HG03159 (cell line): ENCODE measurements around the gene CDH4.

ENCODE experiments used
- ATAC-seq: cut with Tn5 transposase; IDR thresholded peaks from one replicate; pipeline ENCODE4 v1.9.1; 2021; ENCODE audit warnings: mild to moderate bottlenecking, moderate library complexity; ENCODE audit not compliant: unreplicated experiment

Gene CDH4

GRCh38 chr20:61251529-61252393 is at the start of gene CDH4:
TSS of gene CDH4 (plus strand) at chr20:61252261.
- ATAC-seq: no peak

GRCh38 chr20:61203320-61203719 is 48.7 kb upstream of the CDH4 start:
- no peak for ATAC-seq

DNA sequence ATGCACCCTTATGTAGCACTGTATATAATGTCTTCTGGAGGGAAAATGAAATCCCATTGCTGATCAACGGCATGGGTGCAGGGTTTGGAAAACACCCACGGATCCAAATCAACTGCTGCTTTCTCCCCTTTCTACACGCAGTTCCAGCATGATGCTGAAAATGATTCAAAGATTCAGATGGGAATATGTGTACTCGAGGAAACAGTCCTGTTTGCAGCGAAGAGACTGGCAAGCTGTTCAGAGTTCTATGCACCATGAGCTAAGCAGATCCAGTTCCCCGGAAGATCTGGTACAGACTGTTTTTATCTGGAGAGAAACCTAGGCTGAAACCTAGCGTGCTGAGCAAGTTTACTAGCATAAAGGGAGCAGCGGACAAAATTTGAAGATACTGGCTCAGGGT is 47.9 kb upstream of the CDH4 start:
- ATAC-seq: no peak

GRCh38 chr20:61205769-61206168 is 46.3 kb upstream of the CDH4 start:
- ATAC-seq: no peak

DNA sequence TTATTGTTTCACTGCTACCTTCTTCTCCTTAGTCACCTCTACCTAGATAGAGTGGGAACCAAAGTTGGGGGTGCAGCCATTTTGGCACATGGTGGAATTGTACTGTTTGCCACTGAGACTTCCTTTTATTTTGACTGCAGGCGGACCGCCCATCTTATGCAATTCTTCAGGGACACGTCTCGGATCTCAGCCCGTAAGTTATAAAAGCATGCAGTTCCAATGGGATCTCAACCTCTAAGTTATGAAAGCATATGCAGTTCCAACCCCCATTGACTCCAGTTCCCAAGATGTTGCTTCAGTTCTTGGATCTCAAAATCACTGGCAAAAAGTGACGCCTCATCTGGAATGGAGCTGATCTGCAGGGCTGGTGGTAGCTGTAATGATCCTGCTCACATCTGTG is 41.2 kb upstream of the CDH4 start:
- ATAC-seq: no peak

- ATAC-seq: no peak
Observed at GRCh38 chr20:61217848-61218247, 34.2 kb upstream of the CDH4 start.

GRCh38 chr20:61219021-61219431 is 33.0 kb upstream of the CDH4 start:
- no peak for ATAC-seq

- no peak for ATAC-seq
Observed at GRCh38 chr20:61220131-61220530, 31.9 kb upstream of the CDH4 start.

DNA sequence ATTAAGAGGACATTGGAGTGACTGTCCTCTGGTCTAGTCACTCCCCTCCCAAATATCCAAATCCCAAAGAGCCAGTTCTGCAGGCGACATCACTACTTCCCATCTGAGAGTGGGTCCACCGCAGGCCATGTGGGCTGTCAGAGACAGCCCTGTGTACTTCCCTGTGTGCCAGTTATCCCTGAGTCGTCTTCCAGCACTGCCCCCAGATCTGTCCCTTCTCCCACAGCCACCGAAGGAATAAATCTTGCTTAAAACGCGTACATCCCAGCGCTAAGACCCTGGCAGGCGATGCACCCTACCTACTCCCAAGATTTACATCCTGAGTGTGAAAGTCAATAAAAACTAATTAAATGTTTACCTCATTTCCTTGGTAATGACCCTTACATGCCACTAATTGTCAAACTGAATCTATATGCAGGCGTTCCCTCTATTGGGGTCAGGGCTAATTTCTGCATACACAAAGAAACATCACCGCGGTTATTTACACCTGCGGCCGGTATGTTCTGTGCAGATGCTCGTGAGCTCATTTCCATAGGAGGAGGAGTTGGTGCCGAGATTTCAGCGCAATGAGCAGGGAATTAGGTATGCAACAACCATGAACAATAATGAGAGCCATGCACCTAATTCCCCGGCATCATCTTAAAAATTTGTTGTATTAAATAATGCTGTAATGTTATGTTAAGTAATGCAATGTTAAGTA is 31.3 kb upstream of the CDH4 start:
- no peak for ATAC-seq

DNA sequence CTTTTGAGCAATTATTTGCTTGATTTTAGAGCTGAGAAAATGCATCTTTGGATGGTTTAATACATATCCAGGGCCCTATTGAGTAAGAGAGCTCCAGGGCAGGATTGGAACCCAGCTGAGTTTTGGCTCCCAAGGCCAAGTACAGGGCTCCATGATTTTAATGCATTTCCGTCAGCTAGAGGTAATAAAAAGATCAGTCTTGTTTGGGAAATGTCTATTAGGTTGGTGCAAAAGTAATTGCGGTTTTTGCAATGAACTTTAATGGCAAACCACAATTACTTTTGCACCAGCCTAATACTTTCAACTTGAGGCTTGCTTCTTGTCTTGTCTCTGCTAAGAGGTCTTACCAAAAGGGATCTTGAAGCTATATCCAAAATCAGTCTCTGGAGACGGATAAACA is 29.4 kb upstream of the CDH4 start:
- ATAC-seq: no peak

DNA sequence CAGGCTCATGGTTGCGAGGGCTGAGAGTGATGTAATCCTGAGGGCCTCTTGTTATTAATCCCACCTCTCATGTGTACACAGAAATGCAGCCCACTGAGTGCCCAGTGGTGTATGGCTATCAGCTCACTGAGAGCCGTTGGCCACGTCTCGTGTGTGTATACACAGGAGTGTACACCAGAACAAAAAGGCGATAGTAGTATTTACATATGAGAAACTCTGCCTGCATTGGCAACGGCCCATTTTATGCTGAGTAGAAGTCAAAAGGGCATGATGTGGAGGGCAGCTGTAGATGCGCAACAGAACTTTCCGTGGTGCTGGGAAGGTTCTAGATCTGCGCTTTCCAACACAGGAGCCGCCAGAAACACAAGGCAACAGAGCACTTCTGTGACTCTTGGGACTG is 28.9 kb upstream of the CDH4 start:
- ATAC-seq: no peak

DNA sequence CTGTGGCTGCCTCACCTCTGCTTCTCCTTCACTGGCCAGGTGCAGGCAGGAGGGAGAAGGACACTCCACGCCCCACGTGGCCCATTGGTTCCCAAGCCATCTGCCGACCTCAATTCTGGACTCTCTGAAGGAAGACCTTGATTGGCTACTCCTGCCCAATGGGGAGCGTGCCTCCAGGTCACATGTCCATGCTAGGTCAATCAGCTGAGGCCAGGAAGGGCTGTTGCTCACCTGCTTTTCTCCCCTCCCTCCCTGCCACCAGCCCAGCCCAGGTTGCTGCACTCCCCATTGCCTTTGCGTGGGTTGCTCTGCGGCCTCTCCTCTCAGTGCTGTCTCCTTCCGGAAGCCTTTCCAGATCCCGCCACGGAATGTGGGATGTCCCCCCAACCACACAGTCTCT is 21.9 kb upstream of the CDH4 start:
- ATAC-seq: no peak

GRCh38 chr20:61233590-61233989 is 18.5 kb upstream of the CDH4 start:
- ATAC-seq: no peak

DNA sequence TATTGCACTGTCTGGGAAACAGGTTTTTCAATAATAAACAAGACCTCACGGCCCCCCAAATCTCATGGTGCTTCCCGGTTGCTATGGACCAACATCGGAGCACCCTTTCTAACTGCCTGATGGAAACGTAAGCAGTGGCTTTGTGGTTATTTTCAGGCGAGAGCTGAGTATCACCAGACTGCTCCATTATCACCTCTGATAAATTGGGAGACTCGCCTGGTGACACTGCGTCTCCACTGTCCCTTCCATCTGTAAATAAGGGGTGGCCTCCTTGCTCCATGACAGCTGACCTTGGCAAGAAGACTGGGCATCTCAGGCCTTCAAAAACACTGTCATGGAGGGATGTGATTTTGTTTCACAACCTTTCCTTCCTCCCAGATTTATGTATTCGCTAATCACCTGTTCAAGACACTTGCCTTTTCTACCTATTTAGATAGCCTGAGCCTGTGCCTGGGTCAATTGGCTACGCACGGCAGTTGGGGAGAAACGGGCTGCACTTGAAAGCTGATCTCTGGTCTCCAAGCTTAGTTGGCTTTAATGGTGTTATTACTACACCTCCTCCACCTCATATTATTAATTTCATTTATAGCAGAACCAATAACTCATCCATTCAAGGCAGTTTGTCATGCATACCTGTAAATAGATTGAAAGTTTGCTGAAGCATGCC is 17.7 kb upstream of the CDH4 start:
- ATAC-seq: no peak

DNA sequence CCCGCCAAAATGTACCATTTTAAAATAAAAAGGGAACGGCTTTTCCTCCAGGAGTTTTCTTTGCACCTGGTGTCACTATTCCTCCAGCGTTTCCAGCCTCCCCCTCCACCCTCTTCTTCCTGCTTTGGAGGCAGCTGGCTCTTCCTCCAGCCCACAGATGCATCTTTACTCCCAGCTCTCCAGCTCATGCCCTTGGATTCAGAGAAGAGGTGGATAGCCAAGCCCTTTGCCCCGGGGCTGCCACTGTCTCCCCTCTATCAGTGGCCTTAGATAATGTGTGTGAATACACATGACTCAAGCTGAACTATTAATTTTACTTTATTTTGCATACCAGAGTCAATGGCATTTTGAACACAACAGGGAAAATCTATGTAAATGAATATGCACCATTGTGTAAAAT is 15.3 kb upstream of the CDH4 start:
- ATAC-seq: no peak

DNA sequence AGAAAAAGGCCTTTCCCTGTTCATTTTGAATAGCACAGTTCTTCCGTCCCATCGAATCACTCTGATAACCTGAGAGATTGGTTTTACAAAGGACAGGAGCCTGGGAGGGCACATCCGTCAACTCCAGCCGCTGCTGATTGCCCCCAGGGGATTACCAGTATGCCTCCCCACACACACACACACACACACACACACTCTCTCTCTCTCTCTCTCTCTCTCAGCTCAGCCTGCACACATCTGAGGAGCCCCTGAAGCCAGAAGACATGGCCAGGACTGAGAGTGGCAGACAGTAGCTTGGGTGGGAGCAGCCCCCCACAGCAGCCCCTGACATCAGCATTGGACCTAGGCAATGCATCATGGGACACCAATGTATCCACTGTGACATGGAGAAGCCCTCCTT is 13.2 kb upstream of the CDH4 start:
- ATAC-seq: no peak

GRCh38 chr20:61240814-61241213 is 11.2 kb upstream of the CDH4 start:
- ATAC-seq: no peak

GRCh38 chr20:61244213-61244612 is 7.8 kb upstream of the CDH4 start:
- ATAC-seq: no peak

DNA sequence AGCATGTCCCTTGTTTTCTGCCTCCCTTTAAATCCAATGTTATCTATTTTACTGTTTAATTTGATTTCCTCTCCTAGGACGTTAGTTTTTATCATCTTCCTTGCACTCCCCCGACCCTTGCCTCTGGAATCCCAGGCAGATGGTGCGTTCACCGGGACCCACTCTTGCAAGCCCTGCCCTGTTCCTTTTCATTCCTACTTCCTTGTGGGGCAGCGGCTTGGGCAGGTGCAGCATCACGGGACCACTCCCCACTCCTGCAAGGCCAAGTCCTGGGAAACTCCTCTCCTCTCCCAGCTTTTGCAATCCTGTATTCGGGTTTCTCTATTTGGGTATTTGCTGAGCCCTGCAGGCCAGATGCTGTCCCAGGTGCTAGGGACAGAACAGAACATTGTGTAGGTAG is 5.8 kb upstream of the CDH4 start:
- no peak for ATAC-seq

DNA sequence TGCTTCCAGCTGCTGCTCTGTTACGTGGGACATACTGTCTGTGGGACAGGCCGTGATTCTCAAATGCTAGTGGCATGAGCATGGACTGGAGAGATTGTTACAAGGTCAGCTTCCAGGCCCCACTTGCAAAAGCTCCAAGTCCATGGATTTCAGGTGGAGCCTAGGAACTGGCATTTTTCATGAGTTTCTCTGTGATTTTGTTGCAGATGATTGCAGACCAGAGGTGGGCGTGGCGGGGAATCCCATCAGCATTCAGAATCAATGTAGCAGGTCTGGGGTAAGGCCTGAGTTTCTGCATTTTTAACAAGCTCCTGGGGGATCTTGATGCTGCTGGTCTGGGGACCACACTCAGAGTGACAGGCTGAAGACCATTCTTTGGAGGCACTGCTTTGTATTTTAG is 2.4 kb upstream of the CDH4 start:
- ATAC-seq: no peak

DNA sequence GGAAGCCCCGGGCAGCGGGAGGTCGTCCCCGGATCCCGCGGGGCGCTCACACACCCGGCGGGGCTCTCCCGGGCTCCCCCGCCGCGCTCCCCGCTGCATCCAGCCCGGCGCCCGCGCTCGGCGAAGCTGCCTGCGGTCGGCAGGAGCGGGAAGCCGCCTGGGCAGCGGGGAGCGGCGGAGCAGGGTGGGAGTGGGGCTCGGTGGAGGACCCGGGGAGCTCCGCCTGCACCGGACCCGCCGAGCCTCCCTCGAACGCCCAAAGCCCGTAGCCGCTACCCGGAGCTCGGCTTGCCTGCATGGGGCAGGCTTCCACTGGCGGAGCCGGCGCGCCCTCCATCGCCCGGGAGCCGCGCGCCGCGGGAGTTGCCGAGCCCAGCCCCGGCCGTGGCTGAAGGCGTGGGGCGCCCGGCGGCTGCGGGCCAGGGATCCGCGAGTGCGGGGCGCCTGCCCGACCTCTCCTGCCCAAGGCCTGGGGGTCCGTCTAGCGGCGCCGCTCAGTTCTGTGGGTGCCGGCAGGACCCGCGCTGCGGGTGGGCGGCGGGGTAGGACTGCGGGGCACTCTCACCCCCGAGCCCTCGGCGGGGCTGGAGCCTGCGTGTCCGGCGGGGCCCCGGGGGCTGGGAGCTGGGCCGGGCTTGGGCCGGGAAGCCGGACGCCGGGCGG is 671 bp downstream of the CDH4 start:
- no peak for ATAC-seq
